ENCODE measurements around the gene KRT26.

DNA sequence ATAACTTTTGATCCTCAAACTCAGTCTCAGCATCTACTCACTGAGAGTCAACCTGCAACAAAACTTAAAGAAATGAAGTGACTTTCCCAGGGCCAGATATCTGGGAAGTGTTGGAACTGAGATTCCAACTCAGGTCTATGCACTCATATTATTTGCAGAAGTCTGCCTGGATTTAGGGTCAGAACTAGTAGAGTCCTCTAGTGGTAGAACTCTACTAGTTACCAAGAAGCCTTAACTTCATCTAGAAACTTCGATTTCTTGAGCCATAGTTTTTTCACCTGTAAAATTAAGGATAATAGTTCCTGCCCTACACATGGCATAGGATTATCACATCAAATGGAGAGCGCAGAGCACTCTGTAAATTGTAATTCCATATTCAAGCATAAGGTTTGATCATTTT is 45.1 kb downstream of the KRT26 start:
- TF ChIP-seq, protein P1, sequence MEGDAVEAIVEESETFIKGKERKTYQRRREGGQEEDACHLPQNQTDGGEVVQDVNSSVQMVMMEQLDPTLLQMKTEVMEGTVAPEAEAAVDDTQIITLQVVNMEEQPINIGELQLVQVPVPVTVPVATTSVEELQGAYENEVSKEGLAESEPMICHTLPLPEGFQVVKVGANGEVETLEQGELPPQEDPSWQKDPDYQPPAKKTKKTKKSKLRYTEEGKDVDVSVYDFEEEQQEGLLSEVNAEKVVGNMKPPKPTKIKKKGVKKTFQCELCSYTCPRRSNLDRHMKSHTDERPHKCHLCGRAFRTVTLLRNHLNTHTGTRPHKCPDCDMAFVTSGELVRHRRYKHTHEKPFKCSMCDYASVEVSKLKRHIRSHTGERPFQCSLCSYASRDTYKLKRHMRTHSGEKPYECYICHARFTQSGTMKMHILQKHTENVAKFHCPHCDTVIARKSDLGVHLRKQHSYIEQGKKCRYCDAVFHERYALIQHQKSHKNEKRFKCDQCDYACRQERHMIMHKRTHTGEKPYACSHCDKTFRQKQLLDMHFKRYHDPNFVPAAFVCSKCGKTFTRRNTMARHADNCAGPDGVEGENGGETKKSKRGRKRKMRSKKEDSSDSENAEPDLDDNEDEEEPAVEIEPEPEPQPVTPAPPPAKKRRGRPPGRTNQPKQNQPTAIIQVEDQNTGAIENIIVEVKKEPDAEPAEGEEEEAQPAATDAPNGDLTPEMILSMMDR (IDR thresholded peaks at IDR 0.05): peak in 5 of 6 experiments; percentile 17 to 53 (median 27)
- no peak for TF ChIP-seq POLR2A (IDR thresholded peaks at IDR 0.05)
